Bronchial epithelial cell (primary cell): ENCODE measurements around the gene STARD13. TPM values are rescaled to one million over a fixed set of nuclear protein-coding genes. Genes with fewer than 3 reads are reported as not detected.

Experiments used
- DNase-seq: peaks from one replicate; pipeline ENCODE4 v3.0.0-alpha.2; 2010; ENCODE audit warnings: low read depth
- FAIRE-seq: peaks from 2 replicates; lab custom pipeline; 2011; peaks lifted over from hg19 to GRCh38; lab: Jason Lieb, UNC
- H3K27me3 ChIP-seq: 2 replicates; pipeline ENCODE4 v1.5.1; 2011; ENCODE audit warnings: low read length; ENCODE audit not compliant: control insufficient read depth, insufficient read depth
- H3K36me3 ChIP-seq: 2 replicates; pipeline ENCODE4 v1.5.1; 2011; ENCODE audit warnings: low read length; ENCODE audit not compliant: control insufficient read depth, insufficient read depth
- H3K4me3 ChIP-seq: 2 replicates; pipeline ENCODE4 v1.5.1; 2011; ENCODE audit warnings: mild to moderate bottlenecking, low read depth, low read length, control low read depth
- CTCF ChIP-seq: IDR thresholded peaks from 2 replicates; pipeline ENCODE4 v1.5.1; 2011; ENCODE audit warnings: mild to moderate bottlenecking, moderate library complexity, low read length, control low read depth, inconsistent platforms; ENCODE audit not compliant: insufficient read depth, severe bottlenecking
- total RNA-seq: library from RNA; depleted of rRNA; stranded (reverse); fragments of >200 nt; gene quantifications from 2 replicates; pipeline ENCODE4 v1.2.1, GENCODE V29; 2014

STARD13 gene
- total RNA-seq, 1 donor from 2014 or later, result 2.1 TPM

GRCh38 chr13:33283195-33283911 is 2.2 kb downstream of the STARD13 start:
- no peak for TF ChIP-seq CTCF
- Histone ChIP-seq H3K4me3 (no peak overlapping the region), H3K27me3 (no peaks in the 10 kb centered on the region), H3K36me3 (no peaks in the 10 kb centered on the region)
- FAIRE-seq (no peak), DNase-seq (no peak)

GRCh38 chr13:33281951-33282595 is 3.5 kb downstream of the STARD13 start:
- H3K4me3 ChIP-seq, result no peak overlapping the region
- FAIRE-seq, result no peak
- no peak for TF ChIP-seq CTCF
- no peaks in the 10 kb centered on the region for H3K36me3 ChIP-seq
- peak; percentile 96 for DNase-seq
- H3K27me3 ChIP-seq, result no peaks in the 10 kb centered on the region

- no peak for DNase-seq
Observed at GRCh38 chr13:33280923-33281322, 4.6 kb downstream of the STARD13 start.

GRCh38 chr13:33280279-33280905 is 5.2 kb downstream of the STARD13 start:
- FAIRE-seq (no peak), DNase-seq (peak; percentile 55)
- Histone ChIP-seq H3K27me3 (no peaks in the 10 kb centered on the region), H3K36me3 (no peaks in the 10 kb centered on the region), H3K4me3 (no peak overlapping the region)
- TF ChIP-seq CTCF, result no peak

More at GRCh38 chr13:33280923-33281322, 4.6 kb downstream of the STARD13 start:
- Histone ChIP-seq H3K4me3 (no peak overlapping the region), H3K27me3 (no peaks in the 10 kb centered on the region), H3K36me3 (no peaks in the 10 kb centered on the region)
- TF ChIP-seq CTCF, result no peak
- no peak for FAIRE-seq

GRCh38 chr13:33279414-33280278 is 5.9 kb downstream of the STARD13 start:
- peak; percentile 97 for DNase-seq
- no peaks in the 10 kb centered on the region for H3K27me3 ChIP-seq
- FAIRE-seq, result no peak
- H3K4me3 ChIP-seq, result no peak overlapping the region
- TF ChIP-seq CTCF, result no peak
- no peaks in the 10 kb centered on the region for H3K36me3 ChIP-seq
